AG10803 (cell line): ENCODE results near the gene ASB2.

ENCODE experiments used
- DNase-seq: peaks from one replicate; pipeline ENCODE4 v3.0.0; 2010; ENCODE audit warnings: low read depth
- H3K4me3 ChIP-seq: 2 replicates; pipeline ENCODE4 v1.5.1; 2011; ENCODE audit warnings: mild to moderate bottlenecking, low read length, control low read depth
- CTCF ChIP-seq: conservative IDR thresholded peaks from 2 replicates; pipeline ENCODE4 v1.5.1; 2011; ENCODE audit warnings: mild to moderate bottlenecking, low read length, control low read depth, inconsistent platforms

ASB2 gene

GRCh38 chr14:93936245-93936644 lies 40.1 kb downstream of the ASB2 start:
- no peak for DNase-seq
- no peak overlapping the region for H3K4me3 ChIP-seq
- peak; percentile 44 for TF ChIP-seq CTCF

GRCh38 chr14:93935213-93935612 lies 41.2 kb downstream of the ASB2 start:
- H3K4me3 ChIP-seq, result no peak overlapping the region
- TF ChIP-seq CTCF, result no peak
- no peak for DNase-seq

DNA sequence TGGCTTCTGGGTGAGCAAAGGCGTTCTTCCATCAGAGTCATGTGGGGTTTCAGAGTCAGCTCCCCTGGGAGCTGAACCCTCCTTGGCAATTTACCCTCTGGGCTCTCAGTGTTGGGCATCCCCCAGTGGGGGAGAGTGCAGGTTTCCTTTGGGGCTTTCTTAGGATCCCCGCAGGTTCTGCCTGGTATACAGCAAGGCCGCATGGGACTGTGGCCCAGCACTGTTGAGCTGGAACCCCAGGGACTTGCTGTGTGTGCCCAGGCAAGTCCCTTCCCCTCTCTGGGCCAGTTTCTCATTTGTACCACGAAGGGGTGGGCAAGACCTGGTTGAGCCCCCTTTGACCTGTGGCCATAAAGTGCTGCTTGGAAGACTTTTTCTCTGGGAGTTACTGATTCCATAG lies 43.7 kb downstream of the ASB2 start:
- H3K4me3 ChIP-seq, result no peak overlapping the region
- no peak for DNase-seq
- TF ChIP-seq CTCF, result no peak

DNA sequence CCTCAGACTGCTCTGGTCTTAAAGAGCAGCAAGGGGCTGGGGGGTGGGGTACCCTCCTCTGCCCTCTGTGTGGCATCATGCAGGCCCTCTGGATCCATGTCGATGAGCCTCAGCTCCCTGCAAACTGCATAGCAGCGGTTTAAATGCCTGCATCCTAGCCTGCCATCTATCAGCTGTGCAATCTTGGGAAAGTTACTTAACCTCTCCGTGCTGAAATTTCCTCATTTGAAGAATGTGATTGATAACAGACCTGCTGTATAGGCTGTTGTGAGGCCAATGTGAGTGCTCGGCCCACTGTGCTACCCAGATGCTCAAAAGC lies 45.4 kb downstream of the ASB2 start:
- DNase-seq, result no peak
- TF ChIP-seq CTCF, result no peak
- H3K4me3 ChIP-seq, result no peak overlapping the region

GRCh38 chr14:93930296-93930988 lies 45.9 kb downstream of the ASB2 start:
- TF ChIP-seq CTCF, result no peak
- DNase-seq, result no peak
- no peak overlapping the region for H3K4me3 ChIP-seq

- DNase-seq, result no peak
- H3K4me3 ChIP-seq, result no peak overlapping the region
- TF ChIP-seq CTCF, result no peak
Measured at GRCh38 chr14:93929657-93930056, 46.7 kb downstream of the ASB2 start.

- no peak for TF ChIP-seq CTCF
- DNase-seq, result no peak
- no peak overlapping the region for H3K4me3 ChIP-seq
Measured at GRCh38 chr14:93929048-93929535, 47.3 kb downstream of the ASB2 start.
